DMS153 treated with DMSO at 0.1 percent for 48 hours (cell line): ENCODE measurements around the gene SRCAP.

Source experiments
- DNase-seq: peaks from one replicate; lab custom pipeline; 2025; ENCODE audit not compliant: unreplicated experiment; lab: John Stamatoyannopoulos, UW

Gene SRCAP

GRCh38 chr16:30773826-30774225 is 74.9 kb downstream of the SRCAP start:
- no peak for DNase-seq

GRCh38 chr16:30774367-30775130 is 75.6 kb downstream of the SRCAP start:
- DNase-seq: no peak

- no peak for DNase-seq
These were observed 76.1 kb downstream of the SRCAP start for GRCh38 chr16:30775131-30775391.

DNA sequence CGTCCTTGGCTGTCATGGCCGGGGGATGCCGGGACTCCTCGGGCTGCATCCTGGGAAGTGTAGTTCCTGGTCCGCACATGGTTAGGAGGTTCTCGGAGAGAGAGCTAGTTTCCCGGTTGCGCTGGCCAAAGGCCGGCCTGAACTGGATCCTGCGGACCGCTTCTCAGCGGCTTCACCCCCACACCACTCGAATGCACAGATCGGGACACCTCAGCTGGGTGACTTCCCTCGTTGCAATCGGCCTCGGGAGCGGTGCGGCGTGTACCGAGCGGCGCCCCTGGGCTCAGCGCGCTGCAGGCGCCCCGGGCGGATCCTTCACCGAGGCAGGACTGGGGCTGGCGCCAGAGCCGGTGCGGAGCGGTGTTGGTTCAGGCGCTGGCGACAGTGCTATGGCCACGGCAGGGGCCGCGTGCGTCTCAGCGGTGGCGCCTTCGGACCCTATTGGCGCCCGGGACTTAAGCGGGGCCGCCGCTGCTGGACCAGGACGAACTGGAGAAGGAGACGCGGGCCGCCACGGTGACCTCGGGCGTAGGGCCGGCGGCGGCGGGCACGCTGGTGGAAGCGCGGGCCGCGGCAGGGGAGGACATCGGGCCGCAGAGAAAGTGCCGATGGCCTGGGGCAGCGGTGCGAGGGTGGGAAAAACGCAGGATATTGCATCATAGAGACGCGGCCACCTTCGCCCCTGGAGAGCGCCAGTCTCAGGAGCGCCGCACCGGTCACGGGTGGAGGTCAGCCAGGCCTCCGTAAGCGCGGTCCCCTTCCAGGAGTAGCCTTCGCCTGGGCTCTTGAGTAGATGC is 76.6 kb downstream of the SRCAP start:
- DNase-seq: peak; percentile 71

DNA sequence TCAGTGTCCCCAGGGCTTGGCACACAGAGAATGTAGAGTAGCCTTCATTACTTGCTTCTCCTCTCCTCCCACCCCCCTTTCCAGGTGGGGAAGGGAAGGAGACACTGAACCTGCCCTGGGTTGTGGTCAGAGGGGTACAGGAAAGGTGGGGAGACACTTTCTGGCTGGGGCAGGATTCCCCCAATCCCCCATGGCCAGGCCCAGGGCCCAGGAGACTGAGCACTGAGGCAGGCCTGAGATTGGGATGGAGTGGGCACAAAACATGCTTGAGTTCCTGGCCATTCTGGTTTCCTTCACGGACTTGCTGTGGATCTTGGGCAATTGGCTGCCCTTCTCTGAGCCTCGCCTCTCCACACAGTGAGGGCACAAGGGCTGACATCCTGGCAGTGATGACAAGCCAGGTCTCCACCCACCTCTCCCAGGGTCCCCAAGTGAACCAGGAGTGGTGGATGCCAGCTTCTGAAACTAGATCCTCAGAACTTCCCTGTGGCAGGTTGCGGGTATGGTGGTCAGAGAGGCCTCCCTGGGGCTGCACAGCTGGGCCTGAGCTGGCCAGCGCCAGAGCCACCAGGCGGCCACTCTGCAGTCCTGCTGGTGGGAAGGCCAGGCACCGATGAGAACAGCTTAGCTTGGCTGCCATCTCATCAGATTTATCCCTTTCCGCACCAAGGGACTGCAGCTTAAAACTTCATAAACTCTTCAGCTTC is 78.8 kb downstream of the SRCAP start:
- DNase-seq: no peak

DNA sequence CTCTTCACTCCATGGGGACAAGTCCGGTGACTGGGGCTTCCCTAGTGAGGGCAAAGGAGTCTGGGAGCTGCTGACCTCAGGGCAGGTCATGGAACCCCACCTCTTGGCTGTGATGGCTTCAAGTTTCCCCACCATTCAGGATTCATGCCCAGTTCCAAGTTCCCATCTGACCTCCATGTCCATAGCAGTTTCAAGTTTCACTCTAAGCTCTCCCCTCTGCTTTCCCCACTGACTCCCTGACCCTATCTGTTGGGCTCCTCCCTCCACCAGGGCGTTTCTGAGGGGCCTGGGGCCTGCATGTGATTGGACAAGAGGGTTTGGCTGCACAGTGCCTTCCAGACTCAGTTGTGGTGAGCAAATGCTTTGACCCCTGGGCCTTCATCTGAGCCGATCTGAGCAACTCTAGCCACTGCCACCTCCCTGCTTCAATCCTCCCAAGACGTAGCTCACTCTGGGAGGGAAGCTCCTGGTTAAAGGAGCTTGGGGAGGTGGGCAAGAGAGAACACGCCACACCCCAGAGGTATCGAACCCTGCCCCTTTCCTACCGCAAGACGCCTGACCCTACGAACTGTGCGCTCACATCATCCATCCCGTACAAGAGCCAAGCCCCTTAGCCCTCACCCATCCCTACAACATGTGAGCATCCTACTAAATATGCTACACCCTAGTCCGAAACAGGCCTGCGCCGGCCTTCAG is 79.7 kb downstream of the SRCAP start:
- DNase-seq: no peak

DNA sequence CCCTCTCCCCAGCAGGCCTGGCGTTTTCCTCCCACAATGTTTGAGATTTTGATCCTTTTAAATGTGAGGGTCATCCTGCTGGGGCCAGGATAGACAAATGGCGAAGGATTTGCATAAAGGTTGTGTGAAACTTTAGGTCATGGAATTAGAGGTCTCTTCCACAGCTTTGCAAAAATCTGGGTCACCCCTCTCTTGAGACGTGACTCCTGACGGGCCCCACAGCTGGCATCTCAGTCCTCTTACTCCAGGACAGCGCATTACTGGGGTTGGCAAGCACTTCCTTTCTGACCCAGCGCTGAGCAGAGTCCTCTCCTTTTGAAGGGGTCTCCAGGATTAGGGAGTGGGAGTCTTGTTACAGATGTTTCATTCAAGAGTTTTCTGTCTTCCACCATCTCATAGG is 80.6 kb downstream of the SRCAP start:
- no peak for DNase-seq

DNA sequence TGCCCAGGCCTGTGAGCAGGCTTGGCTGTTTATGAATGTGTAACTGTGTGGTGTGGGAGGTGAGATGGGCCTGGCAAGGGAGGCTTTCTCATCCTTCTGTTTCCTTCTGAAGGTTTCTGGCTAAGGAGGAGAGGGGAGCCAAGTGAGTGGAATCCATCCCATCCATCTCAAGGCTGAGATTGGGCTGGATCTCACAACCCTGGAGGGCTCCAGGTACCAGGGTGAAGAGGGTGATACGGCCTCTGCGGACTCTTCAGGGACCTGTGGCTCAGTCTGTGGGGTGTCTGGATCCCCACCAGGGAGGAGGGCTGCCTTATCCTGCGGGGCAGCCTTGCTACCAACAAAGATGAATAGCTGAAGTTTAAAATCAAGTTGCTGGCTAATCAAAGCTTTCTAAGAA is 81.0 kb downstream of the SRCAP start:
- DNase-seq: no peak

- DNase-seq: no peak
These were observed 81.6 kb downstream of the SRCAP start for GRCh38 chr16:30780549-30780948.

GRCh38 chr16:30782486-30783279 is 83.7 kb downstream of the SRCAP start:
- DNase-seq: no peak

DNA sequence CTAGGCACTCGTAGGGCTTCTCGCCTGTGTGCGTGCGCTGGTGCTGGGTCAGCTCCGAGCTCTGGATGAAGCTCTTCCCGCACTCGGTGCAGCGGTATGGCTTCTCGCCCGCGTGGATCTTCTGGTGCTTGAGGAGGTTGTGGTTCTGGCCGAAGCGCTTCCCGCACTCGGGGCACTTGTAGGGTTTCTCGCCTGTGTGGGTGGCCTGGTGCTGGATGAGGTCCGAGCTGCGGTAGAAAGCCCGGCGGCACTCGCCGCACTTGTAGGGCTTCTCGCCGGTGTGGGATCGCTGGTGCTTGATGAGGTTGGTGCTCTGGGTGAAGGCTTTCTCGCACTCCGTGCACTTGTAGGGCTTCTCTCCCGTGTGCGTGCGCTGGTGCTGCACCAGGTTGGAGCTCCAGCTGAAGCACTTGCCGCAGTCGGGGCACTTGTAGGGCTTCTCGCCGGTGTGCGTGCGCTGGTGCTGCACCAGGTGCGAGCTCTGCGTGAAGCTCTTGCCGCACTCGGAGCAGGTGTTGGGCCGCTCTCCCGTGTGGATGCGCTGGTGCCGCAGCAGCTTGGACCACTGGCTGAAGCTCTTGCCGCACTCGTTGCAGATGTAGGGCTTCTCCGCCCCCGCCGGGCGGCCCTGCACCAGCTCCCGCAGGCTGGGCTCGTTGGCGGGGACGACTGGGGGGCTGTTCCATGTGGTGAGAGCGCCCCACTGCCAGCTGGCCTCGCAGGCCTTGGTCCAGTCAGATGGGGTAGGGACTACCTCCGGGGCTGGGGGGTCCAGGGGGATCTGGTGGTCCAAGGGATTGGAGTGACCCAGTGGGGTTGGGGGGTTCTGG is 84.5 kb downstream of the SRCAP start:
- no peak for DNase-seq

- DNase-seq: no peak
These were observed 85.2 kb downstream of the SRCAP start for GRCh38 chr16:30784215-30784614.

GRCh38 chr16:30785126-30786106 is 86.4 kb downstream of the SRCAP start:
- no peak for DNase-seq

GRCh38 chr16:30786115-30786935 is 87.4 kb downstream of the SRCAP start:
- no peak for DNase-seq

GRCh38 chr16:30786936-30787612 is 88.1 kb downstream of the SRCAP start, which contains the start of gene ZNF629:
TSS of gene ZNF629 (minus strand) at chr16:30787205. CDS start at chr16:30784482, 2,723 bp downstream.
- peak; percentile 37 for DNase-seq

DNA sequence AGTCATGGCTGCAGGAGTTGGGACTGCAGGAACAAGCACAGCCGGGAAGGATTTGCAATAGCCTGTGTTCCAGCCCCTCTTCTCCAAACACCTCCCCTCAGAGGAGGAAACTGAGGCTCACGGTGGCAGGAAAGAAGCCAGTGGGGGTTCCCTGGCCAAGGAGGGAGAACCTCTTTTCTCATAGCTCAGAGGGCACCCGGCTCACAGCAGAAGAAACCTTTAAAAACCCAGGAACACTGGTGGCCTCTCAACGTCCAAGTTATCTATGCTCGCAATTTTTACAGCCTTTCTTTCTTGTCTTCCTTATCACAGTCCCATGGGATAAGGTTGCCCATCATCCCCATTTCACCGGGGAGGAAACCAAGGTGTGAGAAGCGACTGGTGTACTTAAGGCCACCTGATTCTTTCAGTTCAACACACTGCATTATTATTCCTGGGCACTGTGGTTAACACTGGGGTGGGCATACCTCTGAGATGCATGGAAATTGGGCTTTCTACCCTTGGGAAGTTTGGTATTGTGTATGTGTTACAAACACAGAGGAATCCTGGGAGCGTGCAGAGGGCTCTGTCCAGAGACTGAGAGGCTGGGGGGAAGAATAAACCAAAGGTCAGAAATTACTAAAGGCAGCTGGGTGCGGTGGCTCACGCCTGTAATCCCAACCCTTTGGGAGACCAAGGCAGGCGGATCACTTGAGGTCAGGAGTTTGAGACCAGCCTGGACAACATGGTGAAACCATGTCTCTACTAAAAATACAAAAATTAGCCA is 88.8 kb downstream of the SRCAP start:
- peak; percentile 19 for DNase-seq
